Uterine smooth muscle cell (primary cell): ENCODE measurements around the gene GPR157. TPM values are rescaled to one million over a fixed set of nuclear protein-coding genes. Genes with fewer than 3 reads are reported as not detected.

Experiments
- total RNA-seq: library from RNA; depleted of rRNA; stranded (reverse); fragments of >200 nt; gene quantifications from 2 replicates; pipeline ENCODE4 v1.2.3, GENCODE V29; 2014

GPR157 gene, protein sequence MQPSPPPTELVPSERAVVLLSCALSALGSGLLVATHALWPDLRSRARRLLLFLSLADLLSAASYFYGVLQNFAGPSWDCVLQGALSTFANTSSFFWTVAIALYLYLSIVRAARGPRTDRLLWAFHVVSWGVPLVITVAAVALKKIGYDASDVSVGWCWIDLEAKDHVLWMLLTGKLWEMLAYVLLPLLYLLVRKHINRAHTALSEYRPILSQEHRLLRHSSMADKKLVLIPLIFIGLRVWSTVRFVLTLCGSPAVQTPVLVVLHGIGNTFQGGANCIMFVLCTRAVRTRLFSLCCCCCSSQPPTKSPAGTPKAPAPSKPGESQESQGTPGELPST
- total RNA-seq: 5.1 and 5.4 TPM in 2 replicates

GRCh38 chr1:9128520-9129265 lies at the start of gene GPR157:
Gene GPR157 (minus strand): TSS chr1:9129102. CDS start chr1:9129027, 75 bp downstream.

GRCh38 chr1:9069326-9070100 lies 59.4 kb downstream of the GPR157 start, which contains the start of gene SLC2A5:
Gene SLC2A5 (minus strand): TSS chr1:9069635. CDS start chr1:9069536, 99 bp downstream.

Other genes starting within 250 kb of the GPR157 start
- gene CA6, start 183.2 kb downstream of the GPR157 start, total RNA-seq: not detected in 2 replicates
- not detected in 2 replicates for gene SLC2A7, start 102.7 kb downstream of the GPR157 start, total RNA-seq
- gene SLC2A5, start 59.5 kb downstream of the GPR157 start, total RNA-seq: 2.3 and 6.1 TPM in 2 replicates
- gene H6PD, start 105.7 kb upstream of the GPR157 start, total RNA-seq: 33.0 and 50.7 TPM in 2 replicates
- gene SPSB1, start 163.8 kb upstream of the GPR157 start, total RNA-seq: 23.1 and 26.8 TPM in 2 replicates